ENCODE data around the gene CCR4. TPM values are rescaled to one million over a fixed set of nuclear protein-coding genes. Genes with fewer than 3 reads are reported as not detected.

CCR4 gene
- total and polyA plus RNA-seq, 2 of the 13 experiments (the other 11 are each of a cell fraction or from before 2014, with no cell fraction given): 0.04 to 0.05 TPM

- TF ChIP-seq ZNF687 (CRISPR knock-in tag; IDR thresholded peaks at IDR 0.05) (no peak), RARA (CRISPR knock-in tag; IDR thresholded peaks at IDR 0.05) (peak; percentile 47), NR3C1 (CRISPR knock-in tag; IDR thresholded peaks at IDR 0.05) (no peak), ZNF784 (CRISPR knock-in tag; IDR thresholded peaks at IDR 0.05; ENCODE audit: borderline replicate concordance) (no peak), ZFP37 (CRISPR knock-in tag; IDR thresholded peaks at IDR 0.05; ENCODE audit: borderline replicate concordance) (no peak), ZNF7 (CRISPR knock-in tag; IDR thresholded peaks at IDR 0.05) (no peak), MLX (CRISPR knock-in tag; IDR thresholded peaks at IDR 0.05) (no peak), KAT2B (IDR thresholded peaks at IDR 0.05; ENCODE audit: borderline replicate concordance, low read depth, low read length) (no peak), IRF2 (CRISPR knock-in tag; IDR thresholded peaks at IDR 0.05) (0 out of 2 replicates have a peak, but pooled peaks have one; percentile 27), TGIF2 (CRISPR knock-in tag; IDR thresholded peaks at IDR 0.05) (no peak), NFE2L2 (IDR thresholded peaks at IDR 0.05; ENCODE audit: low read length) (no peak), SRF (IDR thresholded peaks at IDR 0.05; ENCODE audit: low read depth, low read length) (no peak), ZNF614 (CRISPR knock-in tag; IDR thresholded peaks at IDR 0.05; ENCODE audit: borderline replicate concordance) (no peak; the same call in 1 of the 2 replicates), ZNF407 (CRISPR knock-in tag; IDR thresholded peaks at IDR 0.05; ENCODE audit: not compliant biosample characterization) (no peak), ZZZ3 (CRISPR knock-in tag; IDR thresholded peaks at IDR 0.05; ENCODE audit: borderline replicate concordance) (no peak), ZNF678 (CRISPR knock-in tag; IDR thresholded peaks at IDR 0.05) (no peak), ZNF256 (CRISPR knock-in tag; conservative IDR thresholded peaks at IDR 0.05) (no peak), TBX2 (CRISPR knock-in tag; IDR thresholded peaks at IDR 0.05; ENCODE audit: borderline replicate concordance) (0 out of 2 replicates have a peak, but pooled peaks have one; percentile 33)
Measured at GRCh38 chr3:32969656-32970055, 18.2 kb downstream of the CCR4 start (continued).

All from HepG2 (cell line).